Measurements from ENCODE around the gene ZNF441.

DNA sequence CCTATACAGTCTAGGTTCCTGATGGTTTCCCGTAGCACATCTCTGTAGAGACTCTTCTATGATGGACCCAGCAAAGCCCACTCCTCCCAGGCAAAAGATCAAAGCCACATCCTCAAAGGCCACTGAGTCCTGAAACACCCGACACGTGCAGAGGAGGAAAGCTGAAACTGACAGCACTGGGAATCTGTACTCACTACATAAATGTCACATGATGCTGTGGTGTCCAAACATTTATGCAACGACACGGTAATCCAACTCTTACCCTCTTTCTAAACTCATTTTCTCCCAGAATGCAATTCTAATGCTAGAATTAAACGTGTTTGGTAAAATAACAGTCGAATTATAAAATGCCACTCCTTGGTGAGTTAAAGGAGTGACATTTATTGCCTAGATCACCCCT, 7.0 kb upstream of the ZNF441 start:
- TF ChIP-seq EZH2 (IDR thresholded peaks at IDR 0.05; ENCODE audit: insufficient read depth, low read length): no peak
- TF ChIP-seq CTCF (IDR thresholded peaks at IDR 0.05; ENCODE audit: insufficient read depth, low read depth, low read length): no peak

Measured in astrocyte (in vitro differentiated cells and primary cell).